ENCODE measurements around the gene MYOZ1. TPM values are rescaled to one million over a fixed set of nuclear protein-coding genes. Genes with fewer than 3 reads are reported as not detected.

The MYOZ1 gene
- total and polyA plus RNA-seq, 2 experiments from 2014 or later: 0.32 to 0.39 TPM

GRCh38 chr10:73643362-73643761 is 2.1 kb upstream of the MYOZ1 start:
- Histone ChIP-seq H3K9ac (no peak overlapping the region), H4K20me1 (ENCODE audit: insufficient read depth) (no peaks in the 10 kb centered on the region), H3K27me3 (replicated peaks; ENCODE audit: insufficient read depth) (no peaks in the 10 kb centered on the region), H3K27ac (no peak overlapping the region), H2AFZ (no peak overlapping the region), H3K9me3 (ENCODE audit: low read depth) (no peaks in the 10 kb centered on the region), H3K9me2 (ENCODE audit: insufficient read depth) (no peaks in the 10 kb centered on the region), H3K4me1 (ENCODE audit: insufficient read depth) (peaks cover 20% of the 10 kb centered on the region), H3K79me2 (ENCODE audit: insufficient read depth) (no peaks in the 10 kb centered on the region), H3K4me2 (ENCODE audit: unreplicated experiment) (no peak overlapping the region), H3F3A (ENCODE audit: insufficient read depth) (no peaks in the 10 kb centered on the region), H3K36me3 (ENCODE audit: low read depth) (no peaks in the 10 kb centered on the region), H3K4me3 (no peak overlapping the region)
- WGBS, 2 experiments (ENCODE audit: low coverage in 1 of 2, low lambda C conversion rate in 2 of 2, missing lambda C conversion rate in 2 of 2): 85 to 88% methylated on average over 2 of the region's 2 CpGs
- no peak for TF ChIP-seq EZH2 (IDR thresholded peaks at IDR 0.05; ENCODE audit: insufficient read depth, poor library complexity, severe bottlenecking)
- TF ChIP-seq EZH2phosphoT487 (IDR thresholded peaks at IDR 0.05; ENCODE audit: insufficient read depth, low read depth): no peak
- in situ Hi-C loops (cut with MboI): loop anchor here (5.0 kb wide), 1 partner anchor 111 kb away; no protein-coding TSS in a partner anchor
- DNase-seq: no peak

DNA sequence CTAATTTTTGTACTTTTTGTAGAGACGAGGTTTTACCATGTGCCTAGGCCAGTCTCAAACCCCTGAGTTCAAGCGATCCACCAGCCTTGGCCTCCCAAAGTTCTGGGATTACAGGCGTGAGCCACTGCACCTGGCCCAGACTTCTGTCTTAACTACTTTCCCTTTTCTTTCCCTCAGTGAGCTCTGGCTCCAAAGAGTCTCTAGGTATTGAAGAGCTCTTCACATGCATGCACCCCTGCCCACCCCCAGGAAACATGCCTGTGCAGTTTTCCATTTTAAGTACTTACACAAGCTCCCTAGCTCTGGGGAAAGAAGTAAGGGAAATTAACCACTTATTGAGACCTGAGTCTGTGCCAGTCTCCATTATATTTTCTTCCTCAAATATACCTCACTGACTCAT is 2.0 kb downstream of the MYOZ1 start:
- Histone ChIP-seq H3F3A (ENCODE audit: insufficient read depth) (no peaks in the 10 kb centered on the region), H3K9me2 (ENCODE audit: insufficient read depth) (no peaks in the 10 kb centered on the region), H3K9ac (no peak overlapping the region), H3K36me3 (ENCODE audit: low read depth) (no peaks in the 10 kb centered on the region), H3K27ac (no peak overlapping the region), H3K27me3 (replicated peaks; ENCODE audit: insufficient read depth) (no peaks in the 10 kb centered on the region), H4K20me1 (ENCODE audit: insufficient read depth) (no peaks in the 10 kb centered on the region), H3K4me1 (ENCODE audit: insufficient read depth) (peaks cover 6% of the 10 kb centered on the region), H3K4me2 (ENCODE audit: unreplicated experiment) (no peak overlapping the region), H3K9me3 (ENCODE audit: low read depth) (no peaks in the 10 kb centered on the region), H3K79me2 (ENCODE audit: insufficient read depth) (no peaks in the 10 kb centered on the region), H3K4me3 (no peak overlapping the region), H2AFZ (no peak overlapping the region)
- in situ Hi-C loops (cut with MboI): no loop called here
- TF ChIP-seq EZH2 (IDR thresholded peaks at IDR 0.05; ENCODE audit: insufficient read depth, poor library complexity, severe bottlenecking): no peak
- no peak for TF ChIP-seq EZH2phosphoT487 (IDR thresholded peaks at IDR 0.05; ENCODE audit: insufficient read depth, low read depth)
- WGBS, 2 experiments (ENCODE audit: low coverage in 1 of 2, low lambda C conversion rate in 2 of 2, missing lambda C conversion rate in 2 of 2): 60 to 65% methylated on average over 3 of the region's 3 CpGs
- DNase-seq: no peak

- Histone ChIP-seq H3K9me3 (ENCODE audit: low read depth) (no peaks in the 10 kb centered on the region), H3K27ac (no peak overlapping the region), H4K20me1 (ENCODE audit: insufficient read depth) (no peaks in the 10 kb centered on the region), H2AFZ (no peak overlapping the region), H3K4me1 (ENCODE audit: insufficient read depth) (no peaks in the 10 kb centered on the region), H3K27me3 (replicated peaks; ENCODE audit: insufficient read depth) (no peaks in the 10 kb centered on the region), H3K9ac (no peak overlapping the region), H3K9me2 (ENCODE audit: insufficient read depth) (no peaks in the 10 kb centered on the region), H3K4me2 (ENCODE audit: unreplicated experiment) (no peak overlapping the region), H3K79me2 (ENCODE audit: insufficient read depth) (no peaks in the 10 kb centered on the region), H3K4me3 (no peak overlapping the region), H3K36me3 (ENCODE audit: low read depth) (no peaks in the 10 kb centered on the region), H3F3A (ENCODE audit: insufficient read depth) (no peaks in the 10 kb centered on the region)
- 0% methylated on average over 1 of the region's 1 CpG for WGBS, 2 experiments (ENCODE audit: low coverage in 1 of 2, low lambda C conversion rate in 2 of 2, missing lambda C conversion rate in 2 of 2)
- in situ Hi-C loops (cut with MboI): no loop called here
- TF ChIP-seq EZH2 (IDR thresholded peaks at IDR 0.05; ENCODE audit: insufficient read depth, poor library complexity, severe bottlenecking): no peak
- no peak for TF ChIP-seq EZH2phosphoT487 (IDR thresholded peaks at IDR 0.05; ENCODE audit: insufficient read depth, low read depth)
- DNase-seq: no peak
Measured at GRCh38 chr10:73635781-73636180, 5.5 kb downstream of the MYOZ1 start.

- Histone ChIP-seq H3K36me3 (ENCODE audit: low read depth) (no peaks in the 10 kb centered on the region), H4K20me1 (ENCODE audit: insufficient read depth) (no peaks in the 10 kb centered on the region), H3K4me1 (ENCODE audit: insufficient read depth) (no peaks in the 10 kb centered on the region), H2AFZ (no peak overlapping the region), H3K9me3 (ENCODE audit: low read depth) (no peaks in the 10 kb centered on the region), H3K9me2 (ENCODE audit: insufficient read depth) (no peaks in the 10 kb centered on the region), H3K27me3 (replicated peaks; ENCODE audit: insufficient read depth) (no peaks in the 10 kb centered on the region), H3K9ac (no peak overlapping the region), H3K4me2 (ENCODE audit: unreplicated experiment) (no peak overlapping the region), H3K79me2 (ENCODE audit: insufficient read depth) (no peaks in the 10 kb centered on the region), H3F3A (ENCODE audit: insufficient read depth) (no peaks in the 10 kb centered on the region), H3K4me3 (no peak overlapping the region), H3K27ac (no peak overlapping the region)
- no peak for TF ChIP-seq EZH2 (IDR thresholded peaks at IDR 0.05; ENCODE audit: insufficient read depth, poor library complexity, severe bottlenecking)
- in situ Hi-C loops (cut with MboI): no loop called here
- no peak for DNase-seq
- 62 to 70% methylated on average over 5 of the region's 5 CpGs for WGBS, 2 experiments (ENCODE audit: low coverage in 1 of 2, low lambda C conversion rate in 2 of 2, missing lambda C conversion rate in 2 of 2)
Measured at GRCh38 chr10:73634421-73634820, 6.9 kb downstream of the MYOZ1 start.

DNA sequence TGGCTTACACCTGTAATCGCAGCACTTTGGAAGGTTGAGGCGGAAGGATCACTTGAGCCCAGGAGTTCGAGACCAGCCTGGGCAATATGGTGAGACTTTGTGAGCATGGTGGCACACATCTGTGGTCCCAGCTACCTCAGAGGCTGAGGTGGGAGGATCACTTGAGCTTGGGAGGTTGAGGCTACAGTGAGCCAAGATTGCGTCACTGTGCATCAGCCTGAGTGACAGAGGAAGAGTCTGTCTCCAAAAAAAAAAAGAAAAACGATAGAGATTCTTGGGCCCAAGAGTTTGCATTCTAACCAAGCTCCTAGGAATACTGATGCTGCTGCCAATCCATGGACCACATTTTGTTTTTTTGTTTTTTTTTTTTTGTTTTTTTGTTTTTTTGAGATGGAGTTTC is 12.1 kb downstream of the MYOZ1 start:
- 93 to 94% methylated on average over 5 of the region's 5 CpGs for WGBS, 2 experiments (ENCODE audit: low coverage in 1 of 2, low lambda C conversion rate in 2 of 2, missing lambda C conversion rate in 2 of 2)

More for the DNA sequence above, 12.1 kb downstream of the MYOZ1 start:
- DNase-seq: no peak
- no peak overlapping the region for H3K4me2 ChIP-seq (ENCODE audit: unreplicated experiment)
- peaks cover 8% of the 10 kb centered on the region; the same call in 1 of the 2 replicates for H3K79me2 ChIP-seq (ENCODE audit: insufficient read depth)
- no peak for TF ChIP-seq EZH2phosphoT487 (IDR thresholded peaks at IDR 0.05; ENCODE audit: insufficient read depth, low read depth)
- TF ChIP-seq EZH2 (IDR thresholded peaks at IDR 0.05; ENCODE audit: insufficient read depth, poor library complexity, severe bottlenecking): no peak
- H3K4me3 ChIP-seq: no peak overlapping the region
- no peak overlapping the region for H3K27ac ChIP-seq
- in situ Hi-C loops (cut with MboI): no loop called here
- no peaks in the 10 kb centered on the region for H3K9me2 ChIP-seq (ENCODE audit: insufficient read depth)
- no peak overlapping the region for H3K9ac ChIP-seq
- no peaks in the 10 kb centered on the region for H4K20me1 ChIP-seq (ENCODE audit: insufficient read depth)
- H3K27me3 ChIP-seq (replicated peaks; ENCODE audit: insufficient read depth): no peaks in the 10 kb centered on the region
- no peaks in the 10 kb centered on the region for H3K36me3 ChIP-seq (ENCODE audit: low read depth)
- peaks cover 7% of the 10 kb centered on the region for H3K4me1 ChIP-seq (ENCODE audit: insufficient read depth)
- H3F3A ChIP-seq (ENCODE audit: insufficient read depth): peaks cover 5% of the 10 kb centered on the region
- no peaks in the 10 kb centered on the region for H3K9me3 ChIP-seq (ENCODE audit: low read depth)
- no peak overlapping the region for H2AFZ ChIP-seq
